Dermis microvascular lymphatic vessel endothelial cell (primary cell): ENCODE data around the gene RGMB. TPM values are rescaled to one million over a fixed set of nuclear protein-coding genes. Genes with fewer than 3 reads are reported as not detected.

ENCODE experiments used
- DNase-seq, 2 donors: peaks; one replicate each; pipeline versions ENCODE4 v3.0.0 to v3.0.0-alpha.2; 2010; ENCODE audit warnings: low read depth in 2 of 2
- total RNA-seq: library from RNA; depleted of rRNA; stranded (reverse); fragments of >200 nt; gene quantifications from 2 replicates; pipeline ENCODE4 v1.2.1, GENCODE V29; 2014

RGMB gene
- total RNA-seq, 1 donor from 2014 or later: 6.8 TPM

GRCh38 chr5:98768160-98768959 is 5.1 kb upstream of the RGMB start:
- peak in 1 of 2 donors; percentile 52 for DNase-seq

DNA sequence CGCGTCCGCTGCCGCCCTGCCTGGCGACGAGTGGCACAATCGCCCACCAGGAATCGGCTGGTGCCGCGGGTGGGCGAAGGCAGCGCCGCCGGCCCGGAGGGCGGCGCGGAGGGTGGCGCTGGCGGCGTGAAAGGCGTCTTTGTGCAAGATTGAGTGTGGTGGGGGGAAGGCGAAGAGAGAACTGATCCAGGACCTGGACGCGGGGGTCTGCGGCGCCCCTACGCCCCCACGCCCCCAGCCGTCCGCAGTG is 4.6 kb upstream of the RGMB start:
- DNase-seq: no peak

- DNase-seq: peak in 1 of 2 donors; percentile 46
These were observed 4.1 kb upstream of the RGMB start for GRCh38 chr5:98769210-98769958.

GRCh38 chr5:98769959-98770208 is 3.6 kb upstream of the RGMB start:
- DNase-seq: peak in 1 of 2 donors; percentile 38

GRCh38 chr5:98770209-98770910 is 3.1 kb upstream of the RGMB start:
- DNase-seq: peak in 1 of 2 donors; percentile 39

- DNase-seq: peak in 1 of 2 donors; percentile 29
These were observed 2.5 kb upstream of the RGMB start for GRCh38 chr5:98770911-98771322.

- peak; percentile 79 to 88 for DNase-seq
These were observed 1.9 kb upstream of the RGMB start for GRCh38 chr5:98771382-98772109.

- peak; percentile 43 to 92 for DNase-seq
These were observed 849 bp upstream of the RGMB start for GRCh38 chr5:98772415-98773213.

DNA sequence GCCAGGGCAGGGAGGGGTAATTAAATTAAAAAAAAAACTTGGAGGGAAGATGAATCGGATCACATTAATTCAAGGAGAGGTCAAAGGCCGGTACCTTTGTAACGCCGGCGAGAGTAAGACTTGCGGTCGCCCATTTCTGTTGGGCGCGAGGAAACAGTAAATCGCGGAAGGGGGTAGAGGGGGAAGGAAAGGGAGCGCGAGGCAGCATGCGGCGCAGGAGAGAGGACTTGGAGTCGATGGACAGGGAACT is 324 bp upstream of the RGMB start:
- DNase-seq: no peak

DNA sequence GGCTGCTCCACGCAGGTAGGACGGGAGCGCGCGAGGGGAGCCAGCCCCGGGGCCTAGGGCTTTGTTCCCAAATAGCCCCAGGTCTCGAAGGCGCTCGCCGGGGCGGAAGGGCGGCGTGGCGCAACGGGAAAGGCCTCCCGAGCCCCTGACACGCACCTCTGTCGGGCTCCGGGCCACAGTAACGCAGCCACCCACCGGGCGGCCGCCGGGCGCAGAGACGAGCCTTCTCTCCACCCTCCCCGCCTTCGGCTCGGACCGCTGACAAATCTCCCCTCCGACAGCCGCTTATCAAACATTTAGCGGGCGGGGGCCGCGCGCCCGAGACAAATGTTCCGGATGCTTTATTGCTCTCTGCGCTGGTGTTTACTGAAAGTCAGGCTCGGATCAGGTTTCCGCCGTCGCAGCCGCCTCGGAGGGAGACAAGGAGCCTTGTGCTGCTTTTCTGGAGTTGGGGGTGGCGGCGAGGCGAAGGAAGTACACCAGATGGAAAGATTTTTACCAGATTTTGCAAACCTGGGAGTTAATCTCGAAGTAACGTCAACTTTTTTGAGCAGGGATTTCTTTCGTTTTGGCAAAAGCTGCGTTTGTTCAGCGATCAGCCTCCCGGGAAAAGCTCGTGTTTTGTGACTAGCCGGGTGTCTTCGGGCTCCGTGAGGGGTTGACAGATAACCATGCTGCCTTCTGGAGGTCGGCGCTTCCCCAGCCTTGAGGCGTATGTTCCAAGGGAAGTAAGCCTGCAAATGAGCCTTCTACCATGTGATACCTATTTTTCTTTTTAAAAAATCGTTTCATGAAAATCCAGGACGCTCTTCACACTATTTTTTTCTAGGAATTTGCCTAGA is 950 bp downstream of the RGMB start:
- DNase-seq: peak in 1 of 2 donors; percentile 80

DNA sequence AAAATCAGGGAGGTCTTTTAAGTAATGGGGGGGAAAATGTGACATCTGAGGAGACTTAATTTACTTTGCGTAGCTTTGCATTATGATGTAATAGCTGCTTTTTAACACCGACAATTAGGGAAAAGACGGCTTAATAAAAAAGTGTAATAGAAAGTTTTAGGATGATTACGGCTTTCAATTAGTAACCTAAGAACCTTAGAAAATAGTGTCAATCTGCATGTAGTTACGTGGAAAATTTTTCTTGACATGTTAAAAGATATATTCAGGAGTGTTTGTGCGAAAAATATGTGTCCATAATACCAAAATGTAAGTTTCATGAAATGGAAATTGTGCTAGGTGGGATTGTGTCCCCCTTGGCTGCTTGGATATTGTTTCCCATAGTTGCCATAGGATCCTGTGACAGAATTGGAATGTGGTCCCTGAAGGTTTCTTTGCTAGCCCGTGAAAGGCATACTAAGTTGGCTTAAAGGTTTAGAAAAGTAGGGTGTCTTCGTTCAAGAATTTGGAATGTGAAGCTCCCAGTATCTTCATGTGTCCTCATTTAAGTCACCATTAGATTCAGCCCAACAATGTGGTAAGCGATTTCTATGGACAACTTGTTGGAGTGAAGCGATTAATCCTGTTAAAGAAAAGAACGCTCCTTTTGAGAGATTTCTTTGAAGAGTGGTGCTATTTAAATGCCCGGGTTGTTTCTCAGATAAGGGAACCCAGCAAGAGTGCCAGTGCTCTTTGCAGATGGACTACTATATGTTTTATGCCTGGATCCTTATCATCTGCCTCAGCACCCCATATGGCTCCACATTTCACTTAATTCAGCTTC is 2.0 kb downstream of the RGMB start:
- no peak for DNase-seq

DNA sequence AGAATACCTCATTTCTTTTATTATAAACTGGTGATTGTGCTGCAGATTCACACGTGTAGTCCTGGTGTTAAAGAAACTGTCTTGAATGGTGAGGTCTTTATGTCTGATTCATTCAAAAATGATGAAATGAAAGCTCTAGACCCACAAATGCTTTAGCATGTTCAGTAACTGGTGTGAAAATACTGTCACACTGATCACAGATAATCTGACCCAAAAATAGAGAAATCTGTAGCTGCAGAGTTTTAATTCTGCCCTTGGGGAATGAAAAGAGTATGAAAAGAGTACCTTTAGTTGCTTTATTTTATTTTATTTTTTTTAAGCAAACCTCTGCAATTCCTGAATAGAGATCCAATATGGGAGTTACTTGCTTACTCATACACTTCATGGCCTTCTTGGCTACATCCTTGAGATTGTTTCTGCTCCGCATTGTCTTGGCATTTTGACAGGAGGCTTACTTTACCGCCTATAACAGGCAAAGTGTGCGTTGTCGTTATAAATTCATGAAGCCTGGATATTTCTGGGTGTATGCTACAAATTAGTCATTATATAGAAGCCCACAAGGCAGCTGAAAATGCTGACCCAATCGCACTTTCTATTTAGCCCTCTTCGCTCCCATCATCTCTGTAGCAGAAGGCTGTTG is 2.7 kb downstream of the RGMB start:
- DNase-seq: peak in 1 of 2 donors; percentile 24

DNA sequence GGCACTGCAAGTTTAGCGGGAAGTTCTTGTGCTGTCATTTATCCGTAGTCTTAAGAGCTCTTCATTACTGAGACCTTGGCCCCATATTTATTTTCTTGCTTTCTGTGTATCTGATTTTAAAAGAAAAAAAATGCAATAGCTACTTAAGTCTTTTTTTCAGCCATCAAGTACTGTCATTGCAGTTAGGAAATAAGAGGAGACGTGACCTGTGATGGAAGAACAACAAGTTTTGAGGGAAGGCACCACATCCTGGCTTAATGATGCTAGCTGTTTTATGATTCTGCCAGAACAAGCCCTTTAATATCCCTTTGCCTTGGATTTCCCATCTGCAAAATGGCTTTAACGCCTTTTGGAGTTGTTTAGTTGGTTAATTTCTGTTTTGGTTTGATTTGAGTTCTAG is 3.8 kb downstream of the RGMB start:
- DNase-seq: no peak

GRCh38 chr5:98779264-98779877 is 5.9 kb downstream of the RGMB start:
- DNase-seq: no peak

- no peak for DNase-seq
These were observed 6.9 kb downstream of the RGMB start for GRCh38 chr5:98780390-98780789.

DNA sequence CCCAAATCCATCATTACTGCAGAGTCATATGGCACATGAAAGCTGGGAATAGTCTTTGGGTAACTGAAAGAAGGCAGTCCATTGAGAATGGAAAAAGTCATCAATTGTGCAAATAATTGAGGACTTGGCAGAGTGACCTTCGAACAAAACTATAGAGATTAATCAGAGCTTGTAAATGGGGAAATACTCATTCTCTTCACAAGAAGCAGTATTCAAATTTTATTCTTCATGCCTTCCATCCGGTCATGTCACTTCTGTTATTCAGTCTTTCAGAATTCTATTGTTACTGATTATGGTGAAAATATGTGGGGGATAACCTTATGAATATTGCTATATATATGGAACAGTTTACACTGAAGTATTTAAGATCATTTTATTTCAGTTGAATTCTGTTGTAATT is 8.1 kb downstream of the RGMB start:
- DNase-seq: no peak

- DNase-seq: no peak
These were observed 8.5 kb downstream of the RGMB start for GRCh38 chr5:98781964-98782363.

DNA sequence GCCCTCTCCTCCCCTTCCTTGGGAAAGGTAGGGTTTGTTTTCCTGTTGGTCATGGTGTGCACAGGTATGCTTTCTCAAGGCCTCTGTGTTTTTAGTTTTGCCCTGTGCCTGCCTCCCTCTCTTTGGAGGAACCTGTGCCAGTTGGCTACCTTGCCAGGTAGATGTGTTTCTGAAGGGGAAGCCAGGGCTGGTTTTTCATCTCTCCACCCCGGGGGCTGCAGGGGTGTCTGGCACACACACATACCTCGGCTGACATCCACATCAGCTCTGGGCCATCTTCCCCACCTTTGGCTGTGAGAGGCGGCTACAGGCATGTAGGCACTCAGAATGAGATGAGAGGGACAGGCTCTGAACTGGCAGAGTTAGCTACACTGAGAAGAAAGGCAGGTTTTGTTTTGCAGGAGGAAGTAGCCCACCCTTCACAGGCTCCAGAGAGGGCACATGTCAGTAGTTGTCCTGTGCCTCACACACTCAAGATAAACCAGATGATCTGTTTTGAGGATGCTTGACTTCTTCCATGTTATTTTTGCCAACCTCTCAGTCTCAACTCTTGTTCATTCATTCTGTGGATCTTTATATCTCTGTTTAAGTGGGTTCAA is 9.7 kb downstream of the RGMB start:
- no peak for DNase-seq
